Epithelial cell of esophagus (primary cell): Measurements from ENCODE around the gene PTBP3.
"Not testable (repeated sequence)": the region's sequence is repeated elsewhere in the genome, so short reads cannot be mapped to it uniquely, and the experiment has no call there.

Experiments
- DNase-seq: peaks from one replicate; pipeline ENCODE4 v3.0.0; 2010; ENCODE audit warnings: low read depth
- H3K4me3 ChIP-seq: 2 replicates; pipeline ENCODE4 v1.5.1; 2011; ENCODE audit warnings: mild to moderate bottlenecking, low read length, control low read depth
- TF ChIP-seq, protein P1 (sequence below): IDR thresholded peaks from 2 replicates; pipeline ENCODE4 v1.5.1; 2011; ENCODE audit warnings: low read depth, mild to moderate bottlenecking, low read length, control low read depth, inconsistent platforms; ENCODE audit not compliant: insufficient read depth; ENCODE audit errors: missing control alignments

Gene PTBP3

DNA sequence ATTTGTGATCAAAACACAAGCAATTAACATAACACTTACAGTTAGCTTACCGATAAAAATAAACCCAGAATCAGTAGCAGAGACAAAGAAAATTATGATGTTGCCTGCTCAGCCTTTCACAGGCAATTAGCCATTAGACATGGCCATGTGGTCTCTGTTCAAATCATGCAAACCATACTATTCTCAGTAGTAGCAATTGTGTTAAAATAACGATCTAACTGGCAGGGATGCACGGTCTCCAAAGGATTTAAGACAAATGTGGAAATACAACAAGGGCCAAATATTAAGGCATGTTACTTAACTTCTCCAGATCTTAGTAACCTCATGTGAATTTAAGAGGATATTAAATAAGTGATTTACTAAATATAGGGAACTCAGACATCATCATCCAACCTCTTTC, 59.5 kb downstream of the PTBP3 start:
- no peak for DNase-seq
- TF ChIP-seq, protein P1, sequence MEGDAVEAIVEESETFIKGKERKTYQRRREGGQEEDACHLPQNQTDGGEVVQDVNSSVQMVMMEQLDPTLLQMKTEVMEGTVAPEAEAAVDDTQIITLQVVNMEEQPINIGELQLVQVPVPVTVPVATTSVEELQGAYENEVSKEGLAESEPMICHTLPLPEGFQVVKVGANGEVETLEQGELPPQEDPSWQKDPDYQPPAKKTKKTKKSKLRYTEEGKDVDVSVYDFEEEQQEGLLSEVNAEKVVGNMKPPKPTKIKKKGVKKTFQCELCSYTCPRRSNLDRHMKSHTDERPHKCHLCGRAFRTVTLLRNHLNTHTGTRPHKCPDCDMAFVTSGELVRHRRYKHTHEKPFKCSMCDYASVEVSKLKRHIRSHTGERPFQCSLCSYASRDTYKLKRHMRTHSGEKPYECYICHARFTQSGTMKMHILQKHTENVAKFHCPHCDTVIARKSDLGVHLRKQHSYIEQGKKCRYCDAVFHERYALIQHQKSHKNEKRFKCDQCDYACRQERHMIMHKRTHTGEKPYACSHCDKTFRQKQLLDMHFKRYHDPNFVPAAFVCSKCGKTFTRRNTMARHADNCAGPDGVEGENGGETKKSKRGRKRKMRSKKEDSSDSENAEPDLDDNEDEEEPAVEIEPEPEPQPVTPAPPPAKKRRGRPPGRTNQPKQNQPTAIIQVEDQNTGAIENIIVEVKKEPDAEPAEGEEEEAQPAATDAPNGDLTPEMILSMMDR = no peak

DNA sequence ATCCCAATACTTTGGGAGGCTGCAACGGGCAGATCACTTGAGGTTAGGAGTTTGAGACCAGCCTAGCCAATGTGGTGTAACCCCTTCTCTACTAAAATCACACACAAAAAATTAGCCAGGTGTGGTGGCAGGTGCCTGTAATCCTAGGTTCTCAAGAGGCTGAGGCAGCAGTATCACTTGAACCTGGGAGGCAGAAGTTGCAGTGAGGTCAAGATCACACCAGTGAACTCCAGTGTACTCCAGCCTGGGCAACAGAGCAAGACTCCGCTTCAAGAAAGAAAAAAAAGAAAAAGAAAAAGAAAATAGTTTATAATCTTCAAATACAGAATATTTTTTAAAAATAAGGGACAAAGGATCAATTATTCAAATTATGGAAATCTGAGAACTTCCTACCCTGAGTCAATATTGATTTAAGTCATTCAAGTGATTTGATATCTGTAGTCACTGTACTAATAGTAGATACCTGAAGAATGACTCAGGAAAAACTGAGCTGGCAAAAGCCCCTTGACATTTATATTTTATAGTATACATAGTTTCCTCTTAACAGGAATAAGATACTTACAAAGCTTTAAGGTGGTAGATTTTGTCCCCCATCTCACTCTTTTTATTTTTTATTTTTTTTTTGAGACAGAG, 61.8 kb downstream of the PTBP3 start:
- DNase-seq = peak; percentile 35
- H3K4me3 ChIP-seq = no peak overlapping the region
- TF ChIP-seq, protein P1 = no peak

More for the DNA sequence above, 59.5 kb downstream of the PTBP3 start:
- H3K4me3 ChIP-seq = no peak overlapping the region

DNA sequence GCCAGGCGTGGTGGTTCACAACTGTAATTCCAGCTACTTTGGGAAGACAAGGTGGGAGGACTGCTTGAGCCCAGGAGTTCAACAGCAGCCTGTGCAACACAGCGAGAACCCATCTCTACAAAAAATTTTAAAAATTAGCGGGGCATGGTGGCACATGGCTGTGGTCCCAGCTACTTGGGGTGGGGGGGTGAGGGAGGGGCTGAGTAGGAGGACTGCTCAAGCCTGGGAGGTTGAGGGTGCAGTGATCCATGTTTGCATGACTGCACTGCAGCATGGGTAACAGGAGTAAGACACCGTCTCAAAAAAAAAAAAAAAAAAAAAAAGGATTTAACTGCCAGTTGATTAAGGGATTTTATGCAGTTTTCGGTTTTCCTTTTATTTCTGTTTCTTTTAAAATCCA, 65.0 kb downstream of the PTBP3 start:
- no peak for DNase-seq
- no peak overlapping the region for H3K4me3 ChIP-seq
- TF ChIP-seq, protein P1 = no peak

DNA sequence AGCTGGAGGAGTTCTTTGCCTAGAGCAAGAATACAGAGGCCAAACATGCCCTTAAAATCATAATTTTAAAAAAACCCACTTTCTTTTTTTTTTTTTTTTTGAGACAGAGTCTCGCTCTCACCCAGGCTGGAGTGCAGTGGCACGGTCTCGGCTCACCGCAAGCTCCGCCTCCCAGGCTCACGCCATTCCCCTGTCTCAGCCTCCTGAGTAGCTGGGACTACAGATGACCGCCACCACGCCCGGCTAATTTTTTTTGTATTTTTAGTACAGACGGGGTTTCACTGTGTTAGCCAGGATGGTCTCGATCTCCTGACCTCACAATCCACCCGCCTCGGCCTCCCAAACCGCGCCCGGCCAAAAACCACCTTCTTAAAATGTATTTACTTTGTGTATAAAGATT, 66.3 kb downstream of the PTBP3 start:
- not testable (repeated sequence) for H3K4me3 ChIP-seq

DNA sequence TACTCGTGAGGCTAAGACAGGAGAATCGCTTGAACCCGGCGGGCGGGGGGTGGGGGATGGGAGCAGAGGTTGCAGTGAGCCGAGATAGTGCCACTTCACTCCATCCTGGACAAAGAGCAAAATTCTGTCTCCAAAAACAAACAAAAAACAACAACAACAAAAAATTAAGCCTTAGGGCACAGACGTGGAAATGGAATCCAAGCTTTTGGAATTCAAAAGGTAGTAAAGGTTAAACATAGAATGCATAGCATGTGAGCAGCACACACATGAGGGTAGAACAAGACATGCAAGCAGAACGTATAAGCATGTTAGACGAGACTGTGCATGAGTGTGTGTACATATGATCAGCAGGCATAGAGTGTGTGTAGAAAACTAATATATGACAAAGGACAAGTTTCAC, 68.0 kb downstream of the PTBP3 start:
- TF ChIP-seq, protein P1 = no peak
- DNase-seq = no peak
- H3K4me3 ChIP-seq = no peak overlapping the region

More for the DNA sequence above, 66.3 kb downstream of the PTBP3 start:
- not testable (repeated sequence) for DNase-seq

DNA sequence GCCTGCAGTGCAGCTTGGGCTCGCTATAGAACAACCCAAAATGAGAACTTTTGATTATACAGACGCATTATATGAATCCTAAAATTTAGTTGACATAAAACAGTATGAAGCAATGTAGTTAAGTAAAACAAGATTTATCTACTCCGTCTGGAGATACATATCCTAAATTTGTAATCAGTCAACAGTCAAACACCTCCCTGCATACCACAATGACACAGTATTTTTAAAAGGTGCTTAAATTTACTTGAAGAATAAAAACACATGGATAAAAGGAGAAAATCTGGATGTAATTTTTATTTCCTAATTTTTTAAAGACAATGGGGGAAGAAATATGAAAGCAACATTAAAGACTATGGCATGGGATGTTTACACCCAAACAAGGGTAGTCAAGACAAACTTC, 70.8 kb downstream of the PTBP3 start:
- TF ChIP-seq, protein P1 = no peak

DNA sequence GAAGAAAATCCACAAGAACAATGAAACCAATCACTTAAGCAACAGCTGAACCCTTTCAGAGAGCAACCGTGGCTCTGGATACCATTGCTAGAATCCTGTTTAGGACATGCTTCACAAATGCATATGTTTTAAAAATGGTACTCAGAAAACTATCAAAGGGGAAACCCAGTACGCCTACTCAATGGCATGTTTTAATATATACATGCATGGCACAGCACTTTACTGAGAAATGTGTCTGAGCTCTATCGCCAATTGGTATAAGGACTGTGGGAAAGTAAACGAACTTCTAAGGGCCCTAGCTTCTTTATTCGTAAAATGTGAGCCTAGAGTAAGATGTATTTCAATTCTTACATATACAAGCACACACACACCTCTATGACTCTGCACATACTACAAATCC, 72.3 kb downstream of the PTBP3 start:
- DNase-seq = no peak
- no peak overlapping the region for H3K4me3 ChIP-seq
- TF ChIP-seq, protein P1 = no peak

More for the DNA sequence above, 70.8 kb downstream of the PTBP3 start:
- no peak overlapping the region for H3K4me3 ChIP-seq
- no peak for DNase-seq
